ENCODE measurements around the gene ZXDB. TPM values are rescaled to one million over a fixed set of nuclear protein-coding genes. Genes with fewer than 3 reads are reported as not detected.

ZXDB gene
- total and polyA plus RNA-seq, 7 donors: 1.6 to 12.2 (median 9.7) TPM

GRCh38 chrX:57640674-57641016, 48.8 kb downstream of the ZXDB start:
- no peaks in the 10 kb centered on the region for H3K36me3 ChIP-seq
- H3K27ac ChIP-seq: no peak overlapping the region
- no peaks in the 10 kb centered on the region for H3K9me3 ChIP-seq
- no peaks in the 10 kb centered on the region for H3K27me3 ChIP-seq
- TF ChIP-seq EP300 (IDR thresholded peaks at IDR 0.05) (no peak), POLR2A (IDR thresholded peaks at IDR 0.05) (no peak), POLR2AphosphoS5 (IDR thresholded peaks at IDR 0.05) (no peak)
- TF ChIP-seq, protein P1, sequence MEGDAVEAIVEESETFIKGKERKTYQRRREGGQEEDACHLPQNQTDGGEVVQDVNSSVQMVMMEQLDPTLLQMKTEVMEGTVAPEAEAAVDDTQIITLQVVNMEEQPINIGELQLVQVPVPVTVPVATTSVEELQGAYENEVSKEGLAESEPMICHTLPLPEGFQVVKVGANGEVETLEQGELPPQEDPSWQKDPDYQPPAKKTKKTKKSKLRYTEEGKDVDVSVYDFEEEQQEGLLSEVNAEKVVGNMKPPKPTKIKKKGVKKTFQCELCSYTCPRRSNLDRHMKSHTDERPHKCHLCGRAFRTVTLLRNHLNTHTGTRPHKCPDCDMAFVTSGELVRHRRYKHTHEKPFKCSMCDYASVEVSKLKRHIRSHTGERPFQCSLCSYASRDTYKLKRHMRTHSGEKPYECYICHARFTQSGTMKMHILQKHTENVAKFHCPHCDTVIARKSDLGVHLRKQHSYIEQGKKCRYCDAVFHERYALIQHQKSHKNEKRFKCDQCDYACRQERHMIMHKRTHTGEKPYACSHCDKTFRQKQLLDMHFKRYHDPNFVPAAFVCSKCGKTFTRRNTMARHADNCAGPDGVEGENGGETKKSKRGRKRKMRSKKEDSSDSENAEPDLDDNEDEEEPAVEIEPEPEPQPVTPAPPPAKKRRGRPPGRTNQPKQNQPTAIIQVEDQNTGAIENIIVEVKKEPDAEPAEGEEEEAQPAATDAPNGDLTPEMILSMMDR (IDR thresholded peaks at IDR 0.05): no peak
- DNase-seq: no peak
- WGBS, 2 donors: 67 to 78% methylated on average over 4 of the region's 4 CpGs
- no peaks in the 10 kb centered on the region for H3K4me1 ChIP-seq
- intact Hi-C loops (cut with DNase I): no loop called here
- no peak overlapping the region for H3K4me3 ChIP-seq

- 72 to 78% methylated on average over 2 of the region's 2 CpGs for WGBS, 2 donors
- H3K9me3 ChIP-seq: no peaks in the 10 kb centered on the region
- intact Hi-C loops (cut with DNase I): no loop called here
- H3K4me3 ChIP-seq: no peak overlapping the region
- no peaks in the 10 kb centered on the region for H3K27me3 ChIP-seq
- TF ChIP-seq POLR2A (IDR thresholded peaks at IDR 0.05) (no peak), EP300 (IDR thresholded peaks at IDR 0.05) (no peak), POLR2AphosphoS5 (IDR thresholded peaks at IDR 0.05) (no peak)
- TF ChIP-seq, protein P1 (IDR thresholded peaks at IDR 0.05): no peak
- no peak for DNase-seq
- H3K4me1 ChIP-seq: no peaks in the 10 kb centered on the region
- no peaks in the 10 kb centered on the region for H3K36me3 ChIP-seq
- no peak overlapping the region for H3K27ac ChIP-seq
Observed at GRCh38 chrX:57641338-57641737, 49.5 kb downstream of the ZXDB start.

DNA sequence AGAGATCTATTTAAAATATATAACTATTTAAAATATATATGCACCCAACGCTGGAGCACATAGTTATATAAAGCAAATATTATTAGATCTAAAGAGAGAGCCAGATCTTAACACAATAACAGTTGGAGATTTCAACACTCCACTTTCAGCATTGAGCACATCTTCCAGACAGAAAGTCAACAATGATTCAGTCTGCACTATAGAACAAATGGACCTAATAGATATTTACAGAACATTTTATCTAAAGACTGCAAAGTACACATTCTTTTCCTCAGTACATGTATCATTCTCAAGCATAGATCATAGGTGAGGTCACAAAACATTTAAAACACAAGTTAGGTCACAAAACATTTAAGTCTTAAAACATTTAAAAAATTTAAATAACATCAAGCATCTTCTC, 51.9 kb downstream of the ZXDB start:
- no peaks in the 10 kb centered on the region for H3K36me3 ChIP-seq
- 77 to 90% methylated on average over 1 of the region's 1 CpG for WGBS, 2 donors
- H3K4me3 ChIP-seq: no peak overlapping the region
- no peaks in the 10 kb centered on the region for H3K9me3 ChIP-seq
- H3K27ac ChIP-seq: no peak overlapping the region
- no peaks in the 10 kb centered on the region for H3K27me3 ChIP-seq
- H3K4me1 ChIP-seq: no peaks in the 10 kb centered on the region
- no peak for DNase-seq
- no peak for TF ChIP-seq POLR2A (IDR thresholded peaks at IDR 0.05)
- TF ChIP-seq, protein P1 (IDR thresholded peaks at IDR 0.05): no peak
- TF ChIP-seq POLR2AphosphoS5 (IDR thresholded peaks at IDR 0.05): no peak
- TF ChIP-seq EP300 (IDR thresholded peaks at IDR 0.05): no peak
- intact Hi-C loops (cut with DNase I): no loop called here

DNA sequence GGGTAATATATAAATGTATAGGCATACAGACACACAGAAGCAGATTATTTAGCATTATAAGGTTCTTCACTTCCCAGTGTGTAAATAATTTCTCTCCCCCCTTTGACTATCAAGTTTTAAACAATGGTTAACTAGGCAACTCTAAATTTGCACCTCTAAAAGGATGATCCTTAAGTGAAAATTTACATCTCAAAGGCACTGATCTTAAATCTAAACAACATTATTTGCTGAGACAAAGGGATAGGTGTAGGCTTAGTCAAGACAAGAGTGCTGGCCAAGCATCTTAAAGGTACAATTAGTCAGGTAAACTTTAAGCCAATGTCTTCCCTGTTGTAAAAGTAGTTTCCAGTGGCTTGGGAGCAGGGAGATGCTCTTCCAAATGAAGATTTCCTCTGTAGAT, 55.2 kb downstream of the ZXDB start:
- no peak for TF ChIP-seq POLR2A (IDR thresholded peaks at IDR 0.05)
- TF ChIP-seq EP300 (IDR thresholded peaks at IDR 0.05): no peak
- no peak for TF ChIP-seq POLR2AphosphoS5 (IDR thresholded peaks at IDR 0.05)
- TF ChIP-seq, protein P1 (IDR thresholded peaks at IDR 0.05): no peak
- no peaks in the 10 kb centered on the region for H3K9me3 ChIP-seq
- H3K27me3 ChIP-seq: no peaks in the 10 kb centered on the region
- no peak overlapping the region for H3K4me3 ChIP-seq
- H3K4me1 ChIP-seq: no peaks in the 10 kb centered on the region
- H3K27ac ChIP-seq: no peak overlapping the region
- intact Hi-C loops (cut with DNase I): no loop called here
- no peak for DNase-seq
- H3K36me3 ChIP-seq: no peaks in the 10 kb centered on the region

Other genes with a start within 250 kb of the ZXDB start
- gene NLRP2B, start 88.2 kb downstream of the ZXDB start, total RNA-seq: under 1 TPM in 3 of 4 donors, not detected in 1; 0.14 to 0.28 (median 0.16) TPM
- gene NLRP2B, start 88.2 kb downstream of the ZXDB start, polyA plus RNA-seq: not detected

All from sigmoid colon (tissue), 7 donors.